ENCODE measurements around the gene PERM1. TPM values are rescaled to one million over a fixed set of nuclear protein-coding genes. Genes with fewer than 3 reads are reported as not detected.

The PERM1 gene
- total RNA-seq, 1 experiment from 2014 or later = not detected

GRCh38 chr1:999725-1000356, 17.9 kb upstream of the PERM1 start, which contains the start of gene HES4 (continued):
- TF ChIP-seq CTCF (IDR thresholded peaks at IDR 0.05) = no peak
- no peak for TF ChIP-seq HMGA2 (CRISPR knock-in tag; IDR thresholded peaks at IDR 0.05)
- TF ChIP-seq ELF4 (CRISPR knock-in tag; IDR thresholded peaks at IDR 0.05; ENCODE audit: low read depth) = no peak
- no peak for TF ChIP-seq FOXK1 (CRISPR knock-in tag; IDR thresholded peaks at IDR 0.05)
- TF ChIP-seq STAT6 (CRISPR knock-in tag; conservative IDR thresholded peaks at IDR 0.05; ENCODE audit: low read depth) = no peak
- TF ChIP-seq SMAD3 (CRISPR knock-in tag; IDR thresholded peaks at IDR 0.05; ENCODE audit: borderline replicate concordance) = no peak
- 0 out of 2 replicates have a peak, but pooled peaks have one; percentile 35 for TF ChIP-seq NFE2L1 (CRISPR knock-in tag; IDR thresholded peaks at IDR 0.05)
- no peak for TF ChIP-seq GABPB1 (CRISPR knock-in tag; IDR thresholded peaks at IDR 0.05)
- TF ChIP-seq ZNF416 (CRISPR knock-in tag; IDR thresholded peaks at IDR 0.05) = no peak
- TF ChIP-seq E2F5 (CRISPR knock-in tag; IDR thresholded peaks at IDR 0.05) = no peak; the same call in 1 of the 2 replicates
- TF ChIP-seq CBFB (CRISPR knock-in tag; IDR thresholded peaks at IDR 0.05; ENCODE audit: low read depth) = no peak
- no peak for TF ChIP-seq ZMAT4 (CRISPR knock-in tag; IDR thresholded peaks at IDR 0.05)
- no peak for TF ChIP-seq NR1H2 (CRISPR knock-in tag; IDR thresholded peaks at IDR 0.05)
- TF ChIP-seq TEAD4 (CRISPR knock-in tag; IDR thresholded peaks at IDR 0.05) = no peak
- no peak for TF ChIP-seq RORB (CRISPR knock-in tag; IDR thresholded peaks at IDR 0.05)
- TF ChIP-seq JUN (CRISPR knock-in tag; IDR thresholded peaks at IDR 0.05) = 0 out of 2 replicates have a peak, but pooled peaks have one; percentile 7
- TF ChIP-seq AFF4 (CRISPR knock-in tag; IDR thresholded peaks at IDR 0.05; ENCODE audit: borderline replicate concordance) = no peak
- no peak for TF ChIP-seq ZNF281 (CRISPR knock-in tag; IDR thresholded peaks at IDR 0.05)
- no peak for TF ChIP-seq NR3C1 (CRISPR knock-in tag; conservative IDR thresholded peaks at IDR 0.05; ENCODE audit: low read depth)
- no peak for TF ChIP-seq IRF1 (CRISPR knock-in tag; IDR thresholded peaks at IDR 0.05)

Data from WTC11 (cell line).